Measurements from ENCODE around the gene HNRNPA0. TPM values are rescaled to one million over a fixed set of nuclear protein-coding genes. Genes with fewer than 3 reads are reported as not detected.

HNRNPA0 gene
- polyA plus RNA-seq, 1 donor from 2014 or later = 80.3 TPM

DNA sequence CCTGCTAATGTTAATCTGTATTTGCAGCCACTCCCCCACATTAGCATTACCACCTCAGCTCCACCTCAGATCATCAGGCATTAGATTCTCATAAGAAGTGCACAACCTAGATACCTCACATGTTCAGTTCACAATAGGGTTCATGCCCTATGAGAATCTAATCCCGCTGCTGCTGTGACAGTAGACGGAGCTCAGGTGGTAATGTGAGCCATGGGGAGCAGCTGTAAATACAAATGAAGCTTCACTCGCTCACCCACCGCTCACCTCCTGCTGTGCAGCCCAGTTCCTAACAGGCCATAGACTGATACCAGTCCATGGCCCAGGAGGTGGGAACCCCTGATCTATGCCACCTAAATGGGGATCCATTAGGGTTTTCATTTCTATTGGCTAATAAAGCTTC is 6.1 kb upstream of the HNRNPA0 start:
- Histone ChIP-seq H3K27me3 (ENCODE audit: insufficient read depth, low read depth, low read length) (no peaks in the 10 kb centered on the region), H3K4me3 (ENCODE audit: low read length) (no peak overlapping the region), H2AFZ (ENCODE audit: low read depth, low read length) (no peak overlapping the region), H3K4me2 (ENCODE audit: low read length) (no peak overlapping the region), H3K9me3 (ENCODE audit: low read length) (no peaks in the 10 kb centered on the region), H3F3A (ENCODE audit: insufficient read depth, low read length, poor library complexity, severe bottlenecking) (no peaks in the 10 kb centered on the region), H3K36me3 (ENCODE audit: insufficient read depth, low read length) (no peaks in the 10 kb centered on the region), H3K79me2 (replicated peaks; ENCODE audit: insufficient read depth, low read length) (no peaks in the 10 kb centered on the region), H4K20me1 (ENCODE audit: insufficient read depth) (no peaks in the 10 kb centered on the region), H3K9me2 (ENCODE audit: insufficient read depth, low read length) (no peaks in the 10 kb centered on the region), H3K27ac (ENCODE audit: low read length) (no peak overlapping the region), H3K9ac (ENCODE audit: low read length) (no peak overlapping the region)
- TF ChIP-seq EP300 (conservative IDR thresholded peaks at IDR 0.05; ENCODE audit: poor library complexity, severe bottlenecking) = no peak
- TF ChIP-seq TAF1 (IDR thresholded peaks at IDR 0.05; ENCODE audit: low read depth) = no peak
- TF ChIP-seq, protein P1, sequence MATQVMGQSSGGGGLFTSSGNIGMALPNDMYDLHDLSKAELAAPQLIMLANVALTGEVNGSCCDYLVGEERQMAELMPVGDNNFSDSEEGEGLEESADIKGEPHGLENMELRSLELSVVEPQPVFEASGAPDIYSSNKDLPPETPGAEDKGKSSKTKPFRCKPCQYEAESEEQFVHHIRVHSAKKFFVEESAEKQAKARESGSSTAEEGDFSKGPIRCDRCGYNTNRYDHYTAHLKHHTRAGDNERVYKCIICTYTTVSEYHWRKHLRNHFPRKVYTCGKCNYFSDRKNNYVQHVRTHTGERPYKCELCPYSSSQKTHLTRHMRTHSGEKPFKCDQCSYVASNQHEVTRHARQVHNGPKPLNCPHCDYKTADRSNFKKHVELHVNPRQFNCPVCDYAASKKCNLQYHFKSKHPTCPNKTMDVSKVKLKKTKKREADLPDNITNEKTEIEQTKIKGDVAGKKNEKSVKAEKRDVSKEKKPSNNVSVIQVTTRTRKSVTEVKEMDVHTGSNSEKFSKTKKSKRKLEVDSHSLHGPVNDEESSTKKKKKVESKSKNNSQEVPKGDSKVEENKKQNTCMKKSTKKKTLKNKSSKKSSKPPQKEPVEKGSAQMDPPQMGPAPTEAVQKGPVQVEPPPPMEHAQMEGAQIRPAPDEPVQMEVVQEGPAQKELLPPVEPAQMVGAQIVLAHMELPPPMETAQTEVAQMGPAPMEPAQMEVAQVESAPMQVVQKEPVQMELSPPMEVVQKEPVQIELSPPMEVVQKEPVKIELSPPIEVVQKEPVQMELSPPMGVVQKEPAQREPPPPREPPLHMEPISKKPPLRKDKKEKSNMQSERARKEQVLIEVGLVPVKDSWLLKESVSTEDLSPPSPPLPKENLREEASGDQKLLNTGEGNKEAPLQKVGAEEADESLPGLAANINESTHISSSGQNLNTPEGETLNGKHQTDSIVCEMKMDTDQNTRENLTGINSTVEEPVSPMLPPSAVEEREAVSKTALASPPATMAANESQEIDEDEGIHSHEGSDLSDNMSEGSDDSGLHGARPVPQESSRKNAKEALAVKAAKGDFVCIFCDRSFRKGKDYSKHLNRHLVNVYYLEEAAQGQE (IDR thresholded peaks at IDR 0.05; ENCODE audit: borderline replicate concordance) = no peak
- no peak for TF ChIP-seq MXI1 (conservative IDR thresholded peaks at IDR 0.05; ENCODE audit: poor library complexity, severe bottlenecking)

DNA sequence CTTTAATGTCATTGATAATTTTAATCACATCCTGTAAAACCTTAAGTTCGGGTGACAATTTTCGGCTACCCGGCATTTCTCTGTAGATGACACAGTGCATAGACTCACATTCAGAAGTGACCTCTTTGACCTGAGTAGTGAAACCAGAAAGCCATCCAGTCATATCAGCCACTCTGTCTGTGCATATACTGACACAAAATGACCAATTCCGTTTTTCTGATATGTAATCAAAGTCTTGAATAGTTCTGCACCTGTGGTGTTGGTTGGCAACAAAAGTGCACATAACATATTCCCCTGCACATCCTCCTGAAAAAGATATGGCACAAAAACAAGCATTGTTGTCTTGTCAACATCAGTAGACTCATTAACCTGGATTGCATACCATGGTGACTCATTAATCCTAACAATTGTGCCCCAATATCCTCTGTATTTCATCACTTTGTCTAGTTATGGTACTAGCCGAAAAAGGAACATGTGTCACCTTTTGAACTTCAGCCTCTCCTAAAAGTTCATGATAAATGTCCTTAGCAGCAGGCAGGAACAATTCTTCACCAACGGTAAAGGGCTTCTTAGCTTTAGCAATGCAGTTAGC is 4.6 kb upstream of the HNRNPA0 start:
- H3F3A ChIP-seq (ENCODE audit: insufficient read depth, low read length, poor library complexity, severe bottlenecking) = no peaks in the 10 kb centered on the region
- H3K36me3 ChIP-seq (ENCODE audit: insufficient read depth, low read length) = no peaks in the 10 kb centered on the region
- no peak overlapping the region for H3K4me2 ChIP-seq (ENCODE audit: low read length)
- H3K27ac ChIP-seq (ENCODE audit: low read length) = no peak overlapping the region
- no peaks in the 10 kb centered on the region for H4K20me1 ChIP-seq (ENCODE audit: insufficient read depth)
- no peaks in the 10 kb centered on the region for H3K9me2 ChIP-seq (ENCODE audit: insufficient read depth, low read length)
- peaks cover 3% of the 10 kb centered on the region for H3K79me2 ChIP-seq (replicated peaks; ENCODE audit: insufficient read depth, low read length)
- TF ChIP-seq TAF1 (IDR thresholded peaks at IDR 0.05; ENCODE audit: low read depth) (no peak), MXI1 (conservative IDR thresholded peaks at IDR 0.05; ENCODE audit: poor library complexity, severe bottlenecking) (no peak), EP300 (conservative IDR thresholded peaks at IDR 0.05; ENCODE audit: poor library complexity, severe bottlenecking) (no peak), SMC3 (conservative IDR thresholded peaks at IDR 0.05; ENCODE audit: poor library complexity) (no peak), RAD21 (conservative IDR thresholded peaks at IDR 0.05) (no peak), POLR2AphosphoS5 (IDR thresholded peaks at IDR 0.05) (no peak), EZH2 (IDR thresholded peaks at IDR 0.05; ENCODE audit: borderline replicate concordance, insufficient read depth, low read length, poor library complexity, severe bottlenecking) (no peak)
- TF ChIP-seq, protein P1 (IDR thresholded peaks at IDR 0.05; ENCODE audit: borderline replicate concordance) = no peak
- TF ChIP-seq, protein P2, sequence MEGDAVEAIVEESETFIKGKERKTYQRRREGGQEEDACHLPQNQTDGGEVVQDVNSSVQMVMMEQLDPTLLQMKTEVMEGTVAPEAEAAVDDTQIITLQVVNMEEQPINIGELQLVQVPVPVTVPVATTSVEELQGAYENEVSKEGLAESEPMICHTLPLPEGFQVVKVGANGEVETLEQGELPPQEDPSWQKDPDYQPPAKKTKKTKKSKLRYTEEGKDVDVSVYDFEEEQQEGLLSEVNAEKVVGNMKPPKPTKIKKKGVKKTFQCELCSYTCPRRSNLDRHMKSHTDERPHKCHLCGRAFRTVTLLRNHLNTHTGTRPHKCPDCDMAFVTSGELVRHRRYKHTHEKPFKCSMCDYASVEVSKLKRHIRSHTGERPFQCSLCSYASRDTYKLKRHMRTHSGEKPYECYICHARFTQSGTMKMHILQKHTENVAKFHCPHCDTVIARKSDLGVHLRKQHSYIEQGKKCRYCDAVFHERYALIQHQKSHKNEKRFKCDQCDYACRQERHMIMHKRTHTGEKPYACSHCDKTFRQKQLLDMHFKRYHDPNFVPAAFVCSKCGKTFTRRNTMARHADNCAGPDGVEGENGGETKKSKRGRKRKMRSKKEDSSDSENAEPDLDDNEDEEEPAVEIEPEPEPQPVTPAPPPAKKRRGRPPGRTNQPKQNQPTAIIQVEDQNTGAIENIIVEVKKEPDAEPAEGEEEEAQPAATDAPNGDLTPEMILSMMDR (IDR thresholded peaks at IDR 0.05; ENCODE audit: poor library complexity, severe bottlenecking) = no peak
- no peak overlapping the region for H3K9ac ChIP-seq (ENCODE audit: low read length)
- H3K9me3 ChIP-seq (ENCODE audit: low read length) = no peaks in the 10 kb centered on the region
- H3K27me3 ChIP-seq (ENCODE audit: insufficient read depth, low read depth, low read length) = no peaks in the 10 kb centered on the region
- no peak overlapping the region for H2AFZ ChIP-seq (ENCODE audit: low read depth, low read length)
- no peak overlapping the region for H3K4me3 ChIP-seq (ENCODE audit: low read length)
